Left ventricle myocardium inferior (tissue), 1 donor: ENCODE measurements around the gene BSPH1. TPM values are rescaled to one million over a fixed set of nuclear protein-coding genes. Genes with fewer than 3 reads are reported as not detected.

Experiments used
- DNase-seq: peaks from one replicate; pipeline ENCODE4 v3.0.0-alpha.2; 2020
- H3K27ac ChIP-seq: fragments of 200-600 bp; replicated peaks from 2 replicates; pipeline ENCODE4 v1.8.0; 2021
- H3K27me3 ChIP-seq: fragments of 200-600 bp; 2 replicates; pipeline ENCODE4 v1.8.0; 2021; ENCODE audit warnings: low read depth
- H3K36me3 ChIP-seq: fragments of 200-600 bp; 2 replicates; pipeline ENCODE4 v1.8.0; 2021
- H3K4me1 ChIP-seq: fragments of 200-600 bp; 2 replicates; pipeline ENCODE4 v1.8.0; 2021
- H3K4me3 ChIP-seq: fragments of 200-600 bp; 2 replicates; pipeline ENCODE4 v1.8.0; 2021; ENCODE audit warnings: mild to moderate bottlenecking, moderate library complexity
- H3K9me3 ChIP-seq: fragments of 200-600 bp; replicated peaks from 2 replicates; pipeline ENCODE4 v1.8.0; 2021
- CTCF ChIP-seq: fragments of 200-600 bp; IDR thresholded peaks from 2 replicates; pipeline ENCODE4 v1.8.0; 2021; ENCODE audit warnings: antibody characterized with exemption, mild to moderate bottlenecking, borderline replicate concordance
- intact Hi-C: fragments of 100-400 bp; cut with micrococcal nuclease; formaldehyde crosslinking; loops from one replicate; pipeline ENCODE4 v1.11.0; 2022
- total RNA-seq: library from RNA; stranded (reverse); fragmentation: NEBNext Ultra II Directional; extraction: Animal tissue kit (Norgen Biotek cat#: 25700); gene quantifications from one replicate; pipeline ENCODE4 v1.2.1, GENCODE V29; 2021
- donor health status: DM: no; HTN: yes; CAD: no; lungs with severe emphysema.

Gene BSPH1
- total RNA-seq, 1 donor from 2014 or later = not detected

- no peak for TF ChIP-seq CTCF
- intact Hi-C loops = no loop called here
- Histone ChIP-seq H3K36me3 (no peaks in the 10 kb centered on the region), H3K4me1 (no peaks in the 10 kb centered on the region), H3K27ac (no peak overlapping the region), H3K4me3 (no peak overlapping the region), H3K27me3 (peaks cover 45% of the 10 kb centered on the region), H3K9me3 (peaks cover 16% of the 10 kb centered on the region)
- DNase-seq = no peak
These were observed 14.8 kb upstream of the BSPH1 start for GRCh38 chr19:48006762-48007161.

GRCh38 chr19:48004236-48004635 lies 12.3 kb upstream of the BSPH1 start:
- Histone ChIP-seq H3K9me3 (peaks cover 11% of the 10 kb centered on the region), H3K27ac (no peak overlapping the region), H3K27me3 (peaks cover 45% of the 10 kb centered on the region), H3K4me1 (no peaks in the 10 kb centered on the region), H3K4me3 (no peak overlapping the region), H3K36me3 (no peaks in the 10 kb centered on the region)
- intact Hi-C loops = no loop called here
- no peak for DNase-seq
- no peak for TF ChIP-seq CTCF

- H3K4me3 ChIP-seq = no peak overlapping the region
These were observed 8.9 kb upstream of the BSPH1 start for GRCh38 chr19:48000846-48001245.

GRCh38 chr19:47998800-47999199 lies 6.8 kb upstream of the BSPH1 start:
- intact Hi-C loops = no loop called here
- Histone ChIP-seq H3K27me3 (peaks cover 32% of the 10 kb centered on the region), H3K4me1 (no peaks in the 10 kb centered on the region), H3K9me3 (peaks cover 9% of the 10 kb centered on the region), H3K4me3 (no peak overlapping the region), H3K27ac (no peak overlapping the region), H3K36me3 (no peaks in the 10 kb centered on the region)
- no peak for TF ChIP-seq CTCF
- DNase-seq = no peak

More at GRCh38 chr19:48000846-48001245, 8.9 kb upstream of the BSPH1 start:
- no peaks in the 10 kb centered on the region for H3K4me1 ChIP-seq
- DNase-seq = no peak
- H3K27me3 ChIP-seq = peaks cover 32% of the 10 kb centered on the region
- H3K27ac ChIP-seq = no peak overlapping the region
- H3K36me3 ChIP-seq = no peaks in the 10 kb centered on the region
- no peak for TF ChIP-seq CTCF
- intact Hi-C loops = no loop called here
- peaks cover 9% of the 10 kb centered on the region for H3K9me3 ChIP-seq

- TF ChIP-seq CTCF = no peak
- H3K36me3 ChIP-seq = no peaks in the 10 kb centered on the region
- intact Hi-C loops = no loop called here
These were observed 4.3 kb upstream of the BSPH1 start for GRCh38 chr19:47996230-47996727.

More at GRCh38 chr19:47996230-47996727, 4.3 kb upstream of the BSPH1 start:
- Histone ChIP-seq H3K27me3 (peaks cover 52% of the 10 kb centered on the region), H3K27ac (no peak overlapping the region), H3K9me3 (peaks cover 9% of the 10 kb centered on the region), H3K4me1 (no peaks in the 10 kb centered on the region), H3K4me3 (no peak overlapping the region)
- DNase-seq = no peak
